Islet of Langerhans (tissue), 1 donor: ENCODE data around the gene RGL2.
"Not testable (repeated sequence)": the region's sequence is repeated elsewhere in the genome, so short reads cannot be mapped to it uniquely, and the experiment has no call there.

Experiments used
- FAIRE-seq: peaks from one replicate; lab custom pipeline; 2011; peaks lifted over from hg19 to GRCh38; lab: Jason Lieb, UNC

RGL2 gene

GRCh38 chr6:33273129-33273923 lies 25.4 kb downstream of the RGL2 start:
- FAIRE-seq = no peak

GRCh38 chr6:33272275-33273128 lies 26.2 kb downstream of the RGL2 start:
- no peak for FAIRE-seq

GRCh38 chr6:33271468-33272274 lies 27.1 kb downstream of the RGL2 start, which contains the start of the genes RPS18 and VPS52:
Gene RPS18, plus strand, starts transcription at chr6:33272075. Its CDS starts 45 bp downstream, at chr6:33272120.
Gene VPS52, minus strand, starts transcription at chr6:33271876. Its CDS starts 201 bp downstream, at chr6:33271675.
- no peak for FAIRE-seq

- no peak for FAIRE-seq
Observed at GRCh38 chr6:33271117-33271467, 27.6 kb downstream of the RGL2 start.

- no peak for FAIRE-seq
Observed at GRCh38 chr6:33264015-33264414, 34.7 kb downstream of the RGL2 start.

GRCh38 chr6:33262490-33262889 lies 36.3 kb downstream of the RGL2 start:
- FAIRE-seq = not testable (repeated sequence)

- FAIRE-seq = no peak
Observed at GRCh38 chr6:33259032-33259431, 39.7 kb downstream of the RGL2 start.

- FAIRE-seq = no peak
Observed at GRCh38 chr6:33254591-33254990, 44.2 kb downstream of the RGL2 start.

GRCh38 chr6:33252759-33253158 lies 46.0 kb downstream of the RGL2 start:
- FAIRE-seq = no peak

GRCh38 chr6:33251395-33252012 lies 47.2 kb downstream of the RGL2 start:
- FAIRE-seq = no peak

- FAIRE-seq = no peak
Observed at GRCh38 chr6:33250731-33251130, 48.0 kb downstream of the RGL2 start.

GRCh38 chr6:33249732-33250630 lies 48.8 kb downstream of the RGL2 start:
- no peak for FAIRE-seq

GRCh38 chr6:33248932-33249731 lies 49.6 kb downstream of the RGL2 start:
- FAIRE-seq = peak; percentile 64

- FAIRE-seq = no peak
Observed at GRCh38 chr6:33248643-33248931, 50.2 kb downstream of the RGL2 start.

GRCh38 chr6:33247977-33248642 lies 50.6 kb downstream of the RGL2 start:
- FAIRE-seq = no peak

GRCh38 chr6:33243476-33243875 lies 55.3 kb downstream of the RGL2 start:
- FAIRE-seq = no peak

- FAIRE-seq = no peak
Observed at GRCh38 chr6:33241968-33242367, 56.8 kb downstream of the RGL2 start.
